ENCODE data around the gene RHBDD1.

The RHBDD1 gene

GRCh38 chr2:226993171-226993570 is 157.3 kb downstream of the RHBDD1 start:
- TF ChIP-seq CTCF (IDR thresholded peaks at IDR 0.05; ENCODE audit: low read depth, low read length, missing control alignments), result no peak
- no peak overlapping the region for H3K4me3 ChIP-seq (replicated peaks; ENCODE audit: low read depth, low read length)
- DNase-seq (ENCODE audit: extremely low read depth, low read depth), result no peak

- no peak for TF ChIP-seq CTCF (IDR thresholded peaks at IDR 0.05; ENCODE audit: low read depth, low read length, missing control alignments)
- no peak for DNase-seq (ENCODE audit: extremely low read depth, low read depth)
- no peak overlapping the region for H3K4me3 ChIP-seq (replicated peaks; ENCODE audit: low read depth, low read length)
Observed at GRCh38 chr2:226994775-226995174, 158.9 kb downstream of the RHBDD1 start.

- TF ChIP-seq CTCF (IDR thresholded peaks at IDR 0.05; ENCODE audit: low read depth, low read length, missing control alignments), result no peak
- H3K4me3 ChIP-seq (replicated peaks; ENCODE audit: low read depth, low read length), result no peak overlapping the region
- no peak for DNase-seq (ENCODE audit: extremely low read depth, low read depth)
Observed at GRCh38 chr2:226995625-226996041, 159.8 kb downstream of the RHBDD1 start.

- DNase-seq (ENCODE audit: extremely low read depth, low read depth), result no peak
- H3K4me3 ChIP-seq (replicated peaks; ENCODE audit: low read depth, low read length), result no peak overlapping the region
- no peak for TF ChIP-seq CTCF (IDR thresholded peaks at IDR 0.05; ENCODE audit: low read depth, low read length, missing control alignments)
Observed at GRCh38 chr2:226999661-227000060, 163.8 kb downstream of the RHBDD1 start.

GRCh38 chr2:227000123-227000522 is 164.3 kb downstream of the RHBDD1 start:
- no peak for DNase-seq (ENCODE audit: extremely low read depth, low read depth)
- no peak overlapping the region for H3K4me3 ChIP-seq (replicated peaks; ENCODE audit: low read depth, low read length)
- TF ChIP-seq CTCF (IDR thresholded peaks at IDR 0.05; ENCODE audit: low read depth, low read length, missing control alignments), result no peak

GRCh38 chr2:227004482-227004881 is 168.6 kb downstream of the RHBDD1 start:
- no peak for TF ChIP-seq CTCF (IDR thresholded peaks at IDR 0.05; ENCODE audit: low read depth, low read length, missing control alignments)
- H3K4me3 ChIP-seq (replicated peaks; ENCODE audit: low read depth, low read length), result no peak overlapping the region
- no peak for DNase-seq (ENCODE audit: extremely low read depth, low read depth)

GRCh38 chr2:227006189-227006897 is 170.5 kb downstream of the RHBDD1 start:
- no peak for DNase-seq (ENCODE audit: extremely low read depth, low read depth)
- TF ChIP-seq CTCF (IDR thresholded peaks at IDR 0.05; ENCODE audit: low read depth, low read length, missing control alignments), result no peak
- H3K4me3 ChIP-seq (replicated peaks; ENCODE audit: low read depth, low read length), result no peak overlapping the region

Data from HFF-Myc (cell line).